DOHH2 (cell line): ENCODE results near the gene TRPM1.

Experiments used
- H3F3A ChIP-seq: fragments of 200-600 bp; sonication (generic), shearing (Covaris generic); 2 replicates; pipeline ENCODE4 v1.6.0; 2016; ENCODE audit warnings: antibody characterized with exemption, mild to moderate bottlenecking; ENCODE audit not compliant: control insufficient read depth, insufficient read depth
- H3K27ac ChIP-seq: fragments of 200-600 bp; sonication (generic); 2 replicates; pipeline ENCODE4 v1.5.1; 2014; ENCODE audit warnings: low read depth, mild to moderate bottlenecking, low read length, moderate library complexity
- H3K27me3 ChIP-seq: fragments of 200-600 bp; sonication (generic); 2 replicates; pipeline ENCODE4 v1.6.1; 2014; ENCODE audit warnings: mild to moderate bottlenecking, low read length, mixed read lengths; ENCODE audit not compliant: control insufficient read depth
- H3K36me3 ChIP-seq: fragments of 200-600 bp; sonication (generic); 2 replicates; pipeline ENCODE4 v1.6.1; 2014; ENCODE audit warnings: mild to moderate bottlenecking, low read length, moderate library complexity, mixed read lengths; ENCODE audit not compliant: control insufficient read depth
- H3K4me1 ChIP-seq: fragments of 200-600 bp; sonication (generic); 2 replicates; pipeline ENCODE4 v1.6.1; 2014; ENCODE audit warnings: mild to moderate bottlenecking, low read length, mixed read lengths; ENCODE audit not compliant: control insufficient read depth
- H3K4me2 ChIP-seq: fragments of 200-600 bp; sonication (generic); 2 replicates; pipeline ENCODE4 v1.6.0; 2014; ENCODE audit warnings: mild to moderate bottlenecking, low read length, moderate library complexity
- H3K4me3 ChIP-seq: fragments of 200-600 bp; sonication (generic); 2 replicates; pipeline ENCODE4 v1.5.1; 2014; ENCODE audit warnings: mild to moderate bottlenecking, low read length, mixed read lengths
- H3K79me2 ChIP-seq: fragments of 200-600 bp; sonication (generic); 2 replicates; pipeline ENCODE4 v1.6.1; 2014; ENCODE audit warnings: mild to moderate bottlenecking, low read length, mixed read lengths; ENCODE audit not compliant: control insufficient read depth
- H3K9me2 ChIP-seq: fragments of 200-600 bp; sonication (generic); replicated peaks from 2 replicates; pipeline ENCODE4 v1.6.1; 2014; ENCODE audit warnings: mild to moderate bottlenecking, low read length, mixed read lengths; ENCODE audit not compliant: control insufficient read depth
- H3K9me3 ChIP-seq: fragments of 200-600 bp; sonication (generic); 2 replicates; pipeline ENCODE4 v1.6.1; 2014; ENCODE audit warnings: antibody characterized with exemption, low read length, mixed read lengths; ENCODE audit not compliant: control insufficient read depth, insufficient read depth
- H4K20me1 ChIP-seq: fragments of 200-600 bp; sonication (generic); 2 replicates; pipeline ENCODE4 v1.6.0; 2014; ENCODE audit warnings: low read depth, mild to moderate bottlenecking, antibody characterized with exemption, low read length, moderate library complexity; ENCODE audit not compliant: control insufficient read depth, insufficient read depth
- EZH2phosphoT487 ChIP-seq: fragments of 200-600 bp; sonication (generic); IDR thresholded peaks from 2 replicates; pipeline ENCODE4 v1.6.1; 2017; ENCODE audit warnings: borderline replicate concordance, mild to moderate bottlenecking, antibody characterized with exemption, low read length, moderate library complexity, mixed read lengths
- TF ChIP-seq, protein P1 (sequence below): fragments of 200-600 bp; sonication (generic); IDR thresholded peaks from one replicate; pipeline ENCODE4 v1.5.1; 2014; ENCODE audit warnings: antibody characterized with exemption, mild to moderate bottlenecking, low read depth, low read length; ENCODE audit not compliant: poor library complexity, severe bottlenecking

The TRPM1 gene

GRCh38 chr15:31102374-31103342, 1.1 kb upstream of the TRPM1 start:
- Histone ChIP-seq H3K4me2 (no peak overlapping the region), H3K36me3 (no peaks in the 10 kb centered on the region), H3K27me3 (peaks cover 23% of the 10 kb centered on the region), H3K79me2 (no peaks in the 10 kb centered on the region), H4K20me1 (no peaks in the 10 kb centered on the region), H3K4me3 (no peak overlapping the region), H3K27ac (no peak overlapping the region), H3K4me1 (peaks cover 10% of the 10 kb centered on the region), H3F3A (no peaks in the 10 kb centered on the region), H3K9me2 (no peaks in the 10 kb centered on the region), H3K9me3 (no peaks in the 10 kb centered on the region)
- no peak for TF ChIP-seq EZH2phosphoT487
- TF ChIP-seq, protein P1, sequence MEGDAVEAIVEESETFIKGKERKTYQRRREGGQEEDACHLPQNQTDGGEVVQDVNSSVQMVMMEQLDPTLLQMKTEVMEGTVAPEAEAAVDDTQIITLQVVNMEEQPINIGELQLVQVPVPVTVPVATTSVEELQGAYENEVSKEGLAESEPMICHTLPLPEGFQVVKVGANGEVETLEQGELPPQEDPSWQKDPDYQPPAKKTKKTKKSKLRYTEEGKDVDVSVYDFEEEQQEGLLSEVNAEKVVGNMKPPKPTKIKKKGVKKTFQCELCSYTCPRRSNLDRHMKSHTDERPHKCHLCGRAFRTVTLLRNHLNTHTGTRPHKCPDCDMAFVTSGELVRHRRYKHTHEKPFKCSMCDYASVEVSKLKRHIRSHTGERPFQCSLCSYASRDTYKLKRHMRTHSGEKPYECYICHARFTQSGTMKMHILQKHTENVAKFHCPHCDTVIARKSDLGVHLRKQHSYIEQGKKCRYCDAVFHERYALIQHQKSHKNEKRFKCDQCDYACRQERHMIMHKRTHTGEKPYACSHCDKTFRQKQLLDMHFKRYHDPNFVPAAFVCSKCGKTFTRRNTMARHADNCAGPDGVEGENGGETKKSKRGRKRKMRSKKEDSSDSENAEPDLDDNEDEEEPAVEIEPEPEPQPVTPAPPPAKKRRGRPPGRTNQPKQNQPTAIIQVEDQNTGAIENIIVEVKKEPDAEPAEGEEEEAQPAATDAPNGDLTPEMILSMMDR, result no peak

- H3K79me2 ChIP-seq, result no peaks in the 10 kb centered on the region
- peaks cover 10% of the 10 kb centered on the region for H3K4me1 ChIP-seq
- H4K20me1 ChIP-seq, result no peaks in the 10 kb centered on the region
- TF ChIP-seq, protein P1, result no peak
- no peaks in the 10 kb centered on the region for H3F3A ChIP-seq
- no peak overlapping the region for H3K27ac ChIP-seq
- H3K27me3 ChIP-seq, result peaks cover 23% of the 10 kb centered on the region
- no peaks in the 10 kb centered on the region for H3K9me3 ChIP-seq
- no peaks in the 10 kb centered on the region for H3K36me3 ChIP-seq
- H3K9me2 ChIP-seq, result no peaks in the 10 kb centered on the region
- H3K4me3 ChIP-seq, result no peak overlapping the region
- no peak overlapping the region for H3K4me2 ChIP-seq
Measured at GRCh38 chr15:31102039-31102321, 455 bp upstream of the TRPM1 start.

- Histone ChIP-seq H3K9me2 (no peaks in the 10 kb centered on the region), H3K36me3 (no peaks in the 10 kb centered on the region), H3K27ac (no peak overlapping the region), H3K4me1 (peaks cover 10% of the 10 kb centered on the region), H3K4me2 (no peak overlapping the region), H3K27me3 (peaks cover 23% of the 10 kb centered on the region), H3K9me3 (no peaks in the 10 kb centered on the region), H3K79me2 (no peaks in the 10 kb centered on the region), H3F3A (no peaks in the 10 kb centered on the region), H3K4me3 (no peak overlapping the region), H4K20me1 (no peaks in the 10 kb centered on the region)
- no peak for TF ChIP-seq EZH2phosphoT487
- TF ChIP-seq, protein P1, result no peak
Measured at GRCh38 chr15:31100738-31101137, 787 bp downstream of the TRPM1 start.
